GM18861 (cell line): ENCODE data around the gene OPRL1.

Experiments used
- ATAC-seq: cut with Tn5 transposase; IDR thresholded peaks from one replicate; pipeline ENCODE4 v1.9.1; 2021; ENCODE audit not compliant: unreplicated experiment

The OPRL1 gene

GRCh38 chr20:64055893-64056638 lies 23.8 kb upstream of the OPRL1 start:
- no peak for ATAC-seq

GRCh38 chr20:64056639-64056888 lies 23.3 kb upstream of the OPRL1 start:
- ATAC-seq = no peak

- no peak for ATAC-seq
Observed at GRCh38 chr20:64056889-64057627, 22.8 kb upstream of the OPRL1 start.

GRCh38 chr20:64057628-64058498 lies 22.0 kb upstream of the OPRL1 start:
- ATAC-seq = no peak

- no peak for ATAC-seq
Observed at GRCh38 chr20:64058536-64058935, 21.3 kb upstream of the OPRL1 start.

- ATAC-seq = no peak
Observed at GRCh38 chr20:64062276-64062595, 17.6 kb upstream of the OPRL1 start.

GRCh38 chr20:64062596-64063388 lies 17.1 kb upstream of the OPRL1 start, which contains the start of gene TCEA2:
TSS of gene TCEA2 (plus strand) at chr20:64063198. CDS start at chr20:64063313, 115 bp downstream.
- ATAC-seq = peak; percentile 66

GRCh38 chr20:64063389-64064144 lies 16.3 kb upstream of the OPRL1 start:
- ATAC-seq = no peak

GRCh38 chr20:64064145-64064698 lies 15.7 kb upstream of the OPRL1 start:
- no peak for ATAC-seq

- ATAC-seq = no peak
Observed at GRCh38 chr20:64065062-64065973, 14.6 kb upstream of the OPRL1 start.

- peak; percentile 40 for ATAC-seq
Observed at GRCh38 chr20:64065974-64066343, 13.9 kb upstream of the OPRL1 start.

- ATAC-seq = no peak
Observed at GRCh38 chr20:64067005-64067632, 12.8 kb upstream of the OPRL1 start.

GRCh38 chr20:64067733-64068307 lies 12.1 kb upstream of the OPRL1 start:
- ATAC-seq = no peak

- ATAC-seq = no peak
Observed at GRCh38 chr20:64068386-64069208, 11.3 kb upstream of the OPRL1 start.

GRCh38 chr20:64069209-64069613 lies 10.7 kb upstream of the OPRL1 start:
- no peak for ATAC-seq

- ATAC-seq = no peak
Observed at GRCh38 chr20:64069614-64070243, 10.2 kb upstream of the OPRL1 start.
